ENCODE data around the gene MOB2. TPM values are rescaled to one million over a fixed set of nuclear protein-coding genes. Genes with fewer than 3 reads are reported as not detected.

MOB2 gene
- total RNA-seq, 3 donors from 2014 or later, result 54.9 to 108 (median 61.5) TPM

- H3K4me1 ChIP-seq (ENCODE audit: low read depth), result peaks cover 8% of the 10 kb centered on the region
- no peak overlapping the region for H3K4me3 ChIP-seq
- intact Hi-C loops (cut with DNase I, micrococcal nuclease), result loop anchor here in 1 of 2 donors (10.0 kb wide), 1 partner anchor 52 kb away; no protein-coding TSS in a partner anchor
- DNase-seq (no peak), ATAC-seq (no peak)
- no peak for TF ChIP-seq CTCF (IDR thresholded peaks at IDR 0.05)
- no peaks in the 10 kb centered on the region for H3K9me3 ChIP-seq
- H3K36me3 ChIP-seq (ENCODE audit: low read depth), result no peaks in the 10 kb centered on the region
Measured at GRCh38 chr11:1463056-1463455, 23.5 kb downstream of the MOB2 start.

GRCh38 chr11:1462698-1462975 is 23.9 kb downstream of the MOB2 start:
- Histone ChIP-seq H3K36me3 (ENCODE audit: low read depth) (no peaks in the 10 kb centered on the region), H3K4me1 (ENCODE audit: low read depth) (peaks cover 9% of the 10 kb centered on the region), H3K4me3 (no peak overlapping the region), H3K9me3 (no peaks in the 10 kb centered on the region)
- DNase-seq (no peak), ATAC-seq (no peak)
- TF ChIP-seq CTCF (IDR thresholded peaks at IDR 0.05), result no peak
- intact Hi-C loops (cut with DNase I, micrococcal nuclease), result loop anchor here in 1 of 2 donors (10.0 kb wide), 1 partner anchor 52 kb away; no protein-coding TSS in a partner anchor

- no peaks in the 10 kb centered on the region for H3K9me3 ChIP-seq
- intact Hi-C loops (cut with DNase I, micrococcal nuclease), result loop anchor here in 1 of 2 donors (10.0 kb wide), 1 partner anchor 53 kb away; no protein-coding TSS in a partner anchor
- no peaks in the 10 kb centered on the region for H3K36me3 ChIP-seq (ENCODE audit: low read depth)
- no peak for TF ChIP-seq CTCF (IDR thresholded peaks at IDR 0.05)
- no peak for ATAC-seq
- peaks cover 9% of the 10 kb centered on the region for H3K4me1 ChIP-seq (ENCODE audit: low read depth)
- no peak overlapping the region for H3K4me3 ChIP-seq
- no peak for DNase-seq
Measured at GRCh38 chr11:1461826-1462697, 24.5 kb downstream of the MOB2 start.

GRCh38 chr11:1460986-1461825 is 25.4 kb downstream of the MOB2 start:
- Histone ChIP-seq H3K4me3 (no peak overlapping the region), H3K36me3 (ENCODE audit: low read depth) (no peaks in the 10 kb centered on the region), H3K4me1 (ENCODE audit: low read depth) (peaks cover 10% of the 10 kb centered on the region), H3K9me3 (no peaks in the 10 kb centered on the region)
- ATAC-seq (peak; percentile 11), DNase-seq (no peak)
- TF ChIP-seq CTCF (IDR thresholded peaks at IDR 0.05), result no peak
- intact Hi-C loops (cut with DNase I, micrococcal nuclease), result loop anchor here in 1 of 2 donors (10.0 kb wide), 1 partner anchor 54 kb away; no protein-coding TSS in a partner anchor

- peaks cover 11% of the 10 kb centered on the region for H3K4me1 ChIP-seq (ENCODE audit: low read depth)
- intact Hi-C loops (cut with DNase I, micrococcal nuclease), result loop anchor here in 1 of 2 donors (10.0 kb wide), 1 partner anchor 54 kb away; no protein-coding TSS in a partner anchor
- H3K36me3 ChIP-seq (ENCODE audit: low read depth), result no peaks in the 10 kb centered on the region
- no peak overlapping the region for H3K4me3 ChIP-seq
- TF ChIP-seq CTCF (IDR thresholded peaks at IDR 0.05), result no peak
- DNase-seq (peak in 2 of 3 donors; percentile 38 to 52), ATAC-seq (peak; percentile 5)
- H3K9me3 ChIP-seq, result no peaks in the 10 kb centered on the region
Measured at GRCh38 chr11:1460396-1460985, 26.1 kb downstream of the MOB2 start.
